Stimulated activated CD4-positive, alpha-beta T cell treated with anti-CD3 and anti-CD28 coated beads, Interleukin-2, amount 100 ng/mL, for 4 hours (primary cell): Measurements from ENCODE around the gene TPRX1.
"Not testable (repeated sequence)": the region's sequence is repeated elsewhere in the genome, so short reads cannot be mapped to it uniquely, and the experiment has no call there.

Source experiments
- DNase-seq: peaks from one replicate; pipeline ENCODE4 v3.0.0-alpha.2; 2020; ENCODE audit warnings: low read depth

The TPRX1 gene

DNA sequence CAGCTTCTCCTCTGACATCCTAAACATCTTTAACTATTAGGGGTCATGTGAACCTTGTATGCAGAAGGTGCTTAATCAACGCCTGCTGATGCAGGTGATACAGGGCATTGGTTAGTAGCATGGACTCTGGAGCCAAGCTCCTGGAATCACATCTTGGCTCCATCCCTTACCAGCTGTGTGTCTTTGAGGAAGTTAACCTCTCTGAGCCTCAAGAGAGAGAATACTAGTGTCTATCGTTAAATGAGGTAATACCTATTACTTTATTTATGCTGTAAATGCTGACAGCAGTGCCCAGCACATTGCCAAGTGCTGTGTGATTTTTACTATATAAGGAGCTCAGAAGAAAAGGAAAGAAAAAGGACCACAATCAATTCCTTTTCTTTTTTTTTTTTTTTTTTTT lies 37.0 kb downstream of the TPRX1 start:
- no peak for DNase-seq

DNA sequence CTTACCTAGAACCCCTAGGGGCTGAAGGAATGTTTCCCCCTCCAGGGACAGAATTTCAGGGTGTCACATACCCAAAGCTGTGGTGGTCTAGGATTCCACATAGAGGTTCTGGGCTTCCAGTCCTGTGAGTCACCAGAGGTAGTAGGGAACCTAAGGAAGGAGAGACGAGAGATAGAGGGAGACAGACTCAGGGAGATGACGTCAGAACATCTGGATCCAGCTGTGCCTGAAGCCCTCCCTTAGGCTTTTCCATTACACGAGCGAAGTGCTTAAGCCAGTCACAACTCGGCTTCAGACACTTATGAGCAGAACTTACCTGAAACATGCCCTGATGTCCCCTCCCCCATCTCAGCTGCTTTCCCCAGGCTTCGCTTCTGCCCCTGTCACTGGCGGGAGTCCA lies 37.7 kb downstream of the TPRX1 start:
- no peak for DNase-seq

DNA sequence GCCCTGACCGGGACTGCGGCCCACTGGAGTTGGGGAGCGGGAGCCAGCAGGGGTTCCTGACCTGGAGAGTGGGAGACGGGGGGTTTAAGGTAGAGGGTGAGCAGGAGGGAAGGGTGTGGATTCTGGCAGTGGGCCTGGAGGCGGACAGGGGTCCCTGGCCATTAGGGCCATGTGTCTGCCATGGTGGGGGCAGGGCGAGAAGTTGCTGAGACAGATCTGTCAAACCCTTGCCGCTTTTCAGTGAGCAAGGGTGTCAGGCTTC lies 38.1 kb downstream of the TPRX1 start:
- no peak for DNase-seq

DNA sequence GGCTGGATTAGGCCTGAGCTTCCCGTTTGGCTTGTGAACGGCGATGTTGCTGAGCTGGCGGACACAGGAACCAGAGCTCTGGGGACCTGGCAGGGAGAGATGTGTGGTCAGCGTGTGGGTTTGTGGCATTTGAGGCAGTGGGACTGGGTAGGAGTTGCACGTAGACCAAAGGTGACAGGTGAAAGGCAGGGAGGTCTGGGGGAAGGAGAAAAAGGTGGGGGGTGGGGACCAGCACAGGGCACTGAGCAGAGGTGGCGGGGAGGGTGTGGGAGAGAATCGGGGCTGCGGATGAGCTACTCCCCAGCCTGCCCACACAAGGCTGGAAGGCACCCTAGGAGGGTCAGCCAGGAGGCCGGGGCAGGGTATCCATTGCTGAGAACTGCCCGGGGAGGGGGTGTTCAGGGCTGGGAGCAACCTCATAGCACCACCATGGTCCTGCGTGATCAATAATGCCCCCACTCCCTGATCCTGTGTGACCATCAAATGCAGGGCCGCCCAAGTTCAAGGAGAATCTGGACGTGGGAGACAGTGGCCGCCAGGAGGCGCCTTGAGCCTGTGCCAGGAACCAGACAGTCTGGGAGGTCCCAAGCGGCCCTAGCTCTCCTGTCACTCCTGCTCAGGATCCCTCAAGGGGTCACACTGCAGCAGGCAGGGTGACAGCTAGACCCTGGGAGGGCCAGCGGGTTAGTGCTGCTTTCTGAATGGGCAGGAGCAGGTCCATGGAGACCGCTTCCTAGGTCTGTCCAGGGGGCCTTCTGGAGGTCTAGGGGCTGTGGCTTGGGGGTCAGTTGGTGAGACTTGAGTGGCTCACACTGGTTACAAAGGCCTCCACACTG lies 38.6 kb downstream of the TPRX1 start:
- DNase-seq = peak; percentile 10

DNA sequence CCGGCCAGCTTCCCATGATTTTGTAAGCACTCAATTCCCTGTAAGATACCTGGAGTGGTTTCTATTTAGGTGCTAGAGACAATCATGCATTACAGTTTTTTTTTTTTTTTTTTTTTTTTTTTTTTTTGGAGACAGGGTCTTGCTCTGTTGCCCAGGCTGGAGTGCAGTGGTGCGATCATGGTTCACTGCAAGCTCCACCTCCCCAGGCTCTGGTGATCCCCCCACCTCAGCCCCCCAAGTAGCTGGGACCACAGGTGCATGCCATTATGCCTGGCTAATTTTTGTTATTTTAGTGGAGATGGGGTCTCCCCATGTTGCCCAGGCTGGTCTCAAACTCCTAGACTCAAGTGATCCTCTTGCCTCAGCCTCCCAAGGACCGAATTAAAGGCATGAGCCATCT lies 39.6 kb downstream of the TPRX1 start:
- not testable (repeated sequence) for DNase-seq

DNA sequence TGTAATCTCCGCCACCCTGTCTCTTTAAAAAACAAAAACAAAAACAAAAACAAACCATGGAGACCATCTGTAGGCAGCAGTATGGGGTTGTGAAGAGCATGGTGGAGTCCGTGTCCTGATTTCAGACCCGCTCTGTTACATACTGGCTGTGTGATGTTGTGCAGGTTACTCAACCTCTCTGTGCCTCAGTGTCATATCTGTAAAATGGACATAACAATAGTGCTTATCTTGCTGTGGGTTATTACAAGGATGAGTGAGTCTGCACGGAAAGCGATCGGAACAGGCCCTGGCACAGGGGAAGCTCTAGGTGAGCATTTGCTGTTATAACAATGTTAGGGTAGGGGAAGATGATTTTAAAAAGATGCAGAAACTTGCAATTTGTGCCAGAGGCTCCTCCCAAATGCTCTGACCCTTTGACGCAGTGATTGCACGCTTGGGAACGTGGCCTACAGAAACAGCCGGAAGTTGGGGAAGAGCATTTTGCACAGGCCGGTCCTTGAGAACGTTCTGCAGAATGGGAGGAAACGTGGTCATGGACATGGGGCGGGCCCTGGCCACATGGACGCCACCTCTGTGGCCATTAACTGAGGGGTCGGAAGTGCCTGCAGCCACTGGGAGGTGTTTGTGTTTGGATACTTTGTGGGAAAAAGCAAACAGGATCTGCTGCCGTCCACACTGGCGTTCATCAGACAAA lies 41.6 kb downstream of the TPRX1 start:
- no peak for DNase-seq

DNA sequence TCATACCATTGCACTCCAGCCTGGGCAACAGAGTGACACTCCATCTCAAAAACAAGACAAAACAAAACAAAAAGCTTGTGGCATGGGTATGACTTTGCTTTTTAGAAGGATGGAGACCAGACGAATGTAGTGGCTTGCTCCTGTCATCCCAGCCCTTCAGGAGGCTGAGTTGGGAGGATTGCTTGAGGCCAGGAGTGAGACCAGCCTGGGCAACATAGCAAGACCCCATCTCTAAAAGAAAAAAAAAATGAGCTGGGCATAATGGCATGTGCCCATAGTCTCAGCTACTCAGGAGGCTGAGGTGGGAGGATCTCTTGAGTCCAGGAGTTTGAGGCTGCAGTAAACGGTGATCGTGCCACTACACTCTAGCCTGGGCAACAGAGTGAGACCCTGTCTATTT lies 42.2 kb downstream of the TPRX1 start:
- no peak for DNase-seq

DNA sequence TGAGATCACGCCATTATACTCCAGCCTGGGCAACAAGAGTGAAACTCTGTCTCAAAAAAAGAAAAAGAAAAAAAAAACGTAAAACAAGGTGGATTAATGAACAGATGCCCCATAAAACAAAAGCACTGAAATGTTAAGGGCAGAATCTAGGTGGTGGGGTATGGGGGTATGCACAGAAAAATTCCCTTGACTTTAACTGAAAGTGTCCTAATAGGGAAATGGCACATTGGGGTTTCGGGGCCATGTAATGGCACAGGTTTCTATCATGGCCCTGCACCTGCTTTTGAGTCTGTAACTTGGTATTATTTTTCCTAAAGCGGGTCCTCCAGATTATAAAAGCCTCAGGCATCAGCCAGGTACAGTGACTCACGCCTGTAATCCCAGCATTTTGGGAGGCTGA lies 42.8 kb downstream of the TPRX1 start:
- no peak for DNase-seq

DNA sequence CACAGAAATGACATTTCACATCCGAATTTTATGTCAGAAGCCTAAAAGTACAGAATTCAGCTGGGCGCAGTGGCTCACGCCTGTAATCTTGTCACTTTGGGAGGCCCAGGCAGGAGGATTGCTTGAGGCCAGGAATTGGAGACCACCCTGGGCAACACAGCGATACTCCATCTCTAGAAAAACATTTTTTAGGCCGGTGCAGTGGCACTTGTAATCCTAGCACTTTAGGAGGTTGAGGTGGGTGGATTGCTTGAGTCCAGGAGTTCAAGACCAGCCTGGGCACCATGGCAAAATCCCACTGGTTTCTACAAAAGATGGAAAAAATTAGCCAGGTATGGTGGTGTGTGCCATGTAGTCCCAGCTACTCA lies 43.7 kb downstream of the TPRX1 start:
- no peak for DNase-seq

DNA sequence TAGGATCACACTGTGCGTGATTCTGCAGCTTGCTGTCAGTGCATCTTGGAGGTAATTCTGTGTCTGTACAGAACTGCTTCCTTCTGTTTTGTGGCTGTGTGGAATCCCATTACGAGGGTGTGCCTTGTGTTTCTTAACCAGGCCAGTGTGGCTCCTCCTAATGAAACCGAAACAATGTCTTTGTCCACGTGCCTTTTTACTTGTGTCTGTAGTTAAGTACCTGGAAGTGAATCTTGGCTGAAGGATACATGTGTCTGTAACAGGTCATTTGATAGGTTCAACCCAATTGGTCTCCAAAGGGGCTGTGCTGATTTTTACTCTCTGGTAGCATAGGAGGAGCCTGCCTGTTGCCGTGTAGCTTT lies 45.9 kb downstream of the TPRX1 start:
- no peak for DNase-seq

DNA sequence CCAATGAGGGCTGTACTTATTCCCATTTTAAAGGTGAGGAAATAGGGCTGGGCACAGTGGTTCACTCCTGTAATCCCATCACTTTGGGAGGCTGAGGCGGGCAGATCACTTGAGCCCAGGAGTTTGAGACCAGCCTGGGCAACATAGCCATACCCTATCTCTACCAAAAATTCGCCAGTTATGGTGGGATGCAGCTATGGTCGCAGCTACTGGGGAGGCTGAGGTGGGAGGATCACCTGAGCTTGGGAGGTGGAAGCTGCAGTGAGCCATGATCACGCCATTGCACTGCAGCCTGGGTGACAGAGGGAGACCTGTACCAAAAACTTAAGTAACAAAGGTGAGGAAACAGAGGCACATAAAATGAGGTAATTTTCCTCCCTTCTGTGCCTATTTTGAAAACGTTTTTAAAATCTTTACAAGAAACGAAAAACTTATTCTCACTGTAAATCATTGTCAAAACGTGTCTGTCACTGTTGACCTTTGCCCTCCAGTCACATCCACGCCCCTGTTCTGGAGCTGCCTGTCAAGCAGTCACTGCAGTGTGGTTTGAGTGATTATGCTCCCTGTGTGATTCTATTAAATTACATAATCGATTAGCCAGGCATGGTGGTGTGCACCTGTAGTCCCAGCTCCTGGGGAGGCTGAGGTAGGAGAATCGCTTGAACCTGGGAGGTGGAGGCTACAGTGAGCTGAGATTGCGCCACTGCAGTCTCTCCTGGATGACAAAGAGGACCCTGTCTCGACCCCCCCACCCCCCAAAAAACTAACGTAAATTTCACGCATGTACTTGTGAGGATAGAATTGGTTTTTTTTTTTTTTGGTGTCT lies 46.5 kb downstream of the TPRX1 start:
- DNase-seq = no peak

DNA sequence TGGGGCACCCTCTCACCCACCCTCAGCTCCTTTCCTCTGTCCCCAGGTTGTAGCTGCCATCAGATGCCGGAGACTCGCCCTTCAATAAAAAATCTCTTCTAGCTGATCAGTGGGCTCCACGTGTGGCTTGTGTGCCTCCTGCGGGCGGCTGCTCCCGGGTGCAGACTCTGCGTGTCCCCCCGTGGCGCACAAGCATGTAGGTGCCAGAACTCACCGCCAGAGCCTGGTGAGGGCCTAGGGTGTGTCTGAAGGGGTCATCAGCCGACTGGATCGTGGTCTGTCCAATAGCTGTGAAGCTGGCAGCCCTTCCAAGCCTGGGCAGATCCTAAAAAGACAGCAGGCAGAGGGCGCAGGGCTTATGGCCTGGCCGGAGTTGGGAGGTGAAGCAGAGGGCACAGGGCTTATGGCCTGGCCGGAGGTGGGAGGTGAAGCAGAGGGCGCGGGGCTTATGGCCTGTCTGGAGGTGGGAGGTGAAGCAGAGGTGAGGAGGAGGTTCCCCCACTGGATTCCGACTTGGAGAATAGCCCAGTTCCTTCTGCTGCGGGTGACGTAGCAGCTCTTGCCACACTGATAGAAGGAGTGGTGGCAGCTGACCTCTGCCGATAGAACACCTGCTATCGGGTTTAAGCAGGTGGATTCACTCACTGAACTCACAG lies 47.3 kb downstream of the TPRX1 start:
- no peak for DNase-seq

DNA sequence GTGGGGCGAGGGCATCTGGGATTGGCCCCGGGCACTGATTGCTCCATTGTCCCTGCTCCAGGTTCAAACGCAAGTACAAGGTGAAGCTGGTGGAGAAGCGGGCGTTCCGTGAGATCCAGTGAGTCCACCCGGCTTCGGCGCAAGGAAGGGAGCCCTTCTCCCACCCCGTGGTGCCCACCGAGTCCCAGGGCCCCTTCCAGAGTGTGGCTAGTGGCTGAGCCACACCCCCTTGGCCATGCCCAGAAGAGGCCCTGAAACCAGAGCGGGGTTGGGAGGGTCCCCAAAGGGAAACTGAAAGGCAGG lies 47.8 kb downstream of the TPRX1 start:
- no peak for DNase-seq

DNA sequence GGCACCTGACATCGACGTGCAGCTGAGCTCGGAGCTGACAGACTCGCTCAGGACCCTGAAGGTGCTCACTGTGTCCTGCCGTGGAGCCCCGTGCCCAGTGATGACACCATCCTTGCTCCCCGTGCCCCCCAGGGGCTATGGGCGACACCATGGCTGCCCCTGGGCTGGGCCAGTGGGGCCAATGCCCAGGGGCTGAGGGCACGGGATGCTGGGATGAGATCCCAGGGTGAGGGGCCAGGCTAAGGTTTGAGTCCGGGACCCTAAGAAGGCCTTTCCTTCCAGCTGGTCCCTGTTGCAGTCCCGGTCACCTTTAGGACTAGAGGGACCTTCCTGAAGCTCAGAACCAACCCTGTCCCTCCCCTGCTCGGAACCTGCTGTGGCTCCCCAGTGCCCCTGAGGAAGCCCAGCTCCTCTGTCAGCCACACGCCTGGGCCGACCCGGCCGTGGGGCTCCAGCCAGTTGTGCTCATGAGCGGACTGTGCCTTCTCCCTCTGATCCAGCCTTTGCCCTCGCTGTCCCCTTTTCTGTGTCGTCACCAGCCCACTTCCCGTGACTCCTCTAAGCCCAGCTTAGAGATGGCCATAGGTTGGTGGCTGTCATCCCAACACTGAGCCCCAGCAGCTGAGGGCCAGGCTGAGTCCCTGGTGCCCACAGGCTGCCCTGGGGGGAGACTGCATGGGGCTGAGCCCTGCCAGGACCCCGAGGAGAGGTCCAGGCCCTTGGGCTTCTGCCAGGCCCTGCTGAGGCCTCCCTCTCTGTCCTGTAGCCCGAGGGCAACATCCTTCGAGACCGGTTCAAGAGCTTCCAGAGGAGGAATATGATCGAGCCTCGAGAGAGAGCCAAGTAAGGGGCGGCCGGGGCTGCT lies 48.4 kb downstream of the TPRX1 start:
- no peak for DNase-seq

DNA sequence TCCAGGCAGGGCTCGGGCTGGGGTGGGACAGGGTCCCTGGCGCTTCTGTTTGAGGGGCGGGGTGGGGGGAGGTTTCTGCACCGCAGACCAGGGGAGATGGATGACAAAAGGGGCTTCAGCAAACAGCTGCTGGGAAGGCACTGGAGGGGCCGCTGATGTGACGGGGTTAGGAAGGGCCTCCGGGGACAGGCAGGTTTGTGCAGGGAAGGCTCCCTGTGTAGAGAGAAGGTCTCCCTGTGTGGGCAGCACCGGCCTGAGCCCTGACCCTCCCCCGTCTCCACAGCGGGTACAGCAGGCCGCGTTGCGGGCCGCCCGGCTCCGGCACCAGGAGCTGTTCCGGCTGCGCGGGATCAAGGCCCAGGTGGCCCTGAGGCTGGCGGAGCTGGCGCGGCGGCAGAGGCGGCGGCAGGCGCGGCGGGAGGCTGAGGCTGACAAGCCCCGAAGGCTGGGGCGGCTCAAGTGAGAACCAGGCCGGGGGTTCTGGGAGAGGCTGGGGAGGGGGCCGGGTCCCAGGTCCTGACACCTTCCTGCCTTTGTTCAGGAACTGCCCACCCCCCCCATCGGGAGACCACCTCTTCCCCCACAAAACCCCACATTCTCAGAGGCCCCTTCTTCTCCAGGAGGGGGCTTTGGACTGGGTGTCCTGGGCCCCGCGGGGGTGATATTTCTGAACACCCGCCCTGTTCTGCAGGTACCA lies 49.1 kb downstream of the TPRX1 start:
- no peak for DNase-seq

DNA sequence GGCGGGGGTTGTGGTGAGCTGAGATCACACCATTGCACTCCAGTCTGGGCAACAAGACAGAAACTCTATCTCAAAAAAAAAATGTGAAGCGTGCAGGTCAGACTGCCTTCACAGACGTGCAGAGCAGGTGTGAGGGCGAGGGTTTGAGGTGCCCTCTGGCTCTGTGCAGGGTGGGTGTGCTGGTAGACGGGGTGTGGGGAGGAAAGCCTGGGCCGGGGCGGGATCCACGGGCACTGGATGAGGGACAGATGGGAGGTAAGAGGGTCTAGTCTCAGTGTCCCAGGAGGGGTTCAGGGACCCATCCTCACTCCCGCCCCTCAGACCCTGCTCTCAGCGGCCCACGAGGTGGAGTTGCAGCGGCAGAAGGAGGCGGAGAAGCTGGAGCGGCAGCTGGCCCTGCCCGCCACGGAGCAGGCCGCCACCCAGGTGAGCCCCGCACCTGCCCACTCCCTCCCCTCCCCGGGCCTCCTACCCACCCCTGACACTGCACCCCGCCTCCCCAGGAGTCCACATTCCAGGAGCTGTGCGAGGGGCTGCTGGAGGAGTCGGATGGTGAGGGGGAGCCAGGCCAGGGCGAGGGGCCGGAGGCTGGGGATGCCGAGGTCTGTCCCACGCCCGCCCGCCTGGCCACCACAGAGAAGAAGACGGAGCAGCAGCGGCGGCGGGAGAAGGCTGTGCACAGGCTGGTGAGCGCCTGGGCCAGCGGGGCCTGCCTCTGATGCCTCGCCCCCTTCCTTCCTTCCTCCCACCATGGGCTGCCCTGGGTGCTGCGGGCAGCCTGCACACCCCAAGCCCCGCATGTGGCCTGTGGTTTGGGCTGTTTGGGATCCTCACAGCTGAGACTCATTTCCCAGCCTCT lies 49.9 kb downstream of the TPRX1 start:
- no peak for DNase-seq

DNA sequence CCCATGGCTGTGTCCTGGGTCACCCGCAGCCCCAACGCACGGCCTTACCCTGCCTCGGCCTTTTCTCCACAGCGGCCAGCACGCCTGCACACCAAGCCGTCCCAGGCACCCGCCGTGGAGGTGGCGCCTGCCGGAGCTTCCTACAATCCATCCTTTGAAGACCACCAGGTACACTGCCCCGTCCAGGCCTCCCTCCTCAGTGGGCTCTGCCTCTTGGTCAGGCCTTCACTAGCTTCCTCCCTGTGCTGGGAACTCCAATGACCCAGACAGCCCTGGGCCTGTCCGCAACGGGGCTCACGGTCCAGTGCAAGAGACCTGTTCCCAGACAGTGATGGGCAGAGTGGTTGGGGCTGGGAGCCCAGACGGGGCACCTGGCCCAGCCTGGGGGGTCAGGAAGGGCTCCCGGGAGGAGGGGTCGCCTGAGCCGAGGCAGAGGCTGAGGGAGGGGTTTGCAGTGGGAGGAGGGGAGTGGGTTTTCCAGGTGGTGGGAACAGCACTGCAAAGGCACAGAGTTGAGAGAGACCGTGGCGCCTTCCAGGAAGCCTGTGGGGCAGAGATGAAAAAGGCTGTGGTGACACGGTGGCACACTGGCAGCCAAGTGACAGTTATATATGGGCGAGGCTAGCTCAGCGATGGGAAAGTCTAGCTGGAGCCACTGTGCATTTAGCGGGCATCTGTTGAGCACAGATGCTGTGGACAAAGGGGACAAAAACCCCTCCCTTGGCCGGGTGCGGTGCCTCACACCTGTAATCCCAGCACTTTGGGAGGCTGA lies 51.7 kb downstream of the TPRX1 start:
- no peak for DNase-seq
